Parathyroid adenoma (tissue), 2 donors: ENCODE measurements around the gene CNPY4.

ENCODE experiments used
- H2AFZ ChIP-seq: fragments of 300-600 bp; sonication (generic); one replicate; pipeline ENCODE4 v1.7.0; 2017; ENCODE audit warnings: antibody characterized with exemption, mild to moderate bottlenecking
- H3K27ac ChIP-seq: fragments of 300-600 bp; sonication (generic); one replicate; pipeline ENCODE4 v1.7.0; 2017
- H3K27me3 ChIP-seq: fragments of 300-600 bp; sonication (generic); one replicate; pipeline ENCODE4 v1.7.0; 2017; ENCODE audit warnings: low read length; ENCODE audit not compliant: control insufficient read depth, insufficient read depth
- H3K36me3 ChIP-seq: fragments of 300-600 bp; sonication (generic); one replicate; pipeline ENCODE4 v1.7.0; 2017; ENCODE audit warnings: low read length; ENCODE audit not compliant: control insufficient read depth, insufficient read depth
- H3K4me1 ChIP-seq: fragments of 300-600 bp; sonication (generic); one replicate; pipeline ENCODE4 v1.7.0; 2017; ENCODE audit warnings: control low read depth
- H3K4me2 ChIP-seq: fragments of 300-600 bp; sonication (generic); one replicate; pipeline ENCODE4 v1.7.0; 2017; ENCODE audit warnings: low read length
- H3K4me3 ChIP-seq: fragments of 300-600 bp; sonication (generic); one replicate; pipeline ENCODE4 v1.7.0; 2017; ENCODE audit warnings: low read depth, low read length
- H3K79me2 ChIP-seq: fragments of 300-600 bp; sonication (generic); one replicate; pipeline ENCODE4 v1.7.0; 2017; ENCODE audit warnings: control low read depth
- H3K9ac ChIP-seq: fragments of 300-600 bp; sonication (generic); one replicate; pipeline ENCODE4 v1.7.0; 2017; ENCODE audit warnings: mild to moderate bottlenecking
- H3K9me3 ChIP-seq: fragments of 300-600 bp; sonication (generic); one replicate; pipeline ENCODE4 v1.7.0; 2017; ENCODE audit warnings: low read length; ENCODE audit not compliant: control insufficient read depth
- CTCF ChIP-seq: fragments of 300-600 bp; sonication (generic); IDR thresholded peaks from one replicate; pipeline ENCODE4 v1.7.0; 2017; ENCODE audit warnings: antibody characterized with exemption, mild to moderate bottlenecking
- donor health status: primary hyperparathyroidism.

Gene CNPY4

GRCh38 chr7:100167912-100168323 lies 48.5 kb downstream of the CNPY4 start:
- Histone ChIP-seq H3K9me3 (no peaks in the 10 kb centered on the region), H2AFZ (peak overlapping the region; percentile 84), H3K9ac (no peak overlapping the region), H3K79me2 (no peaks in the 10 kb centered on the region), H3K4me3 (peak overlapping the region; percentile 9), H3K36me3 (no peaks in the 10 kb centered on the region), H3K27ac (no peak overlapping the region), H3K4me2 (peak overlapping the region; percentile 36), H3K4me1 (peaks cover 6% of the 10 kb centered on the region), H3K27me3 (no peaks in the 10 kb centered on the region)
- TF ChIP-seq CTCF: no peak

- Histone ChIP-seq H3K79me2 (no peaks in the 10 kb centered on the region), H3K9me3 (no peaks in the 10 kb centered on the region), H3K27me3 (no peaks in the 10 kb centered on the region), H2AFZ (peak overlapping the region; percentile 84), H3K4me3 (no peak overlapping the region), H3K9ac (no peak overlapping the region), H3K27ac (no peak overlapping the region), H3K36me3 (no peaks in the 10 kb centered on the region), H3K4me2 (no peak overlapping the region), H3K4me1 (peaks cover 6% of the 10 kb centered on the region)
- TF ChIP-seq CTCF: no peak
Observed at GRCh38 chr7:100169147-100169850, 49.9 kb downstream of the CNPY4 start.

GRCh38 chr7:100170101-100170897 lies 50.9 kb downstream of the CNPY4 start:
- H2AFZ ChIP-seq: no peak overlapping the region
- no peaks in the 10 kb centered on the region for H3K27me3 ChIP-seq
- no peak overlapping the region for H3K27ac ChIP-seq
- H3K4me2 ChIP-seq: no peak overlapping the region
- no peak overlapping the region for H3K4me3 ChIP-seq
- H3K9ac ChIP-seq: no peak overlapping the region
- H3K4me1 ChIP-seq: peaks cover 6% of the 10 kb centered on the region
- H3K79me2 ChIP-seq: no peaks in the 10 kb centered on the region
- H3K36me3 ChIP-seq: no peaks in the 10 kb centered on the region
- no peaks in the 10 kb centered on the region for H3K9me3 ChIP-seq
- TF ChIP-seq CTCF: no peak

GRCh38 chr7:100171087-100171681 lies 51.8 kb downstream of the CNPY4 start:
- Histone ChIP-seq H3K27me3 (no peaks in the 10 kb centered on the region), H3K79me2 (no peaks in the 10 kb centered on the region), H3K4me2 (peak overlapping the region; percentile 71), H3K27ac (no peak overlapping the region), H2AFZ (peak overlapping the region; percentile 81), H3K36me3 (no peaks in the 10 kb centered on the region), H3K9me3 (no peaks in the 10 kb centered on the region), H3K4me3 (peak overlapping the region; percentile 46), H3K4me1 (peaks cover 6% of the 10 kb centered on the region), H3K9ac (no peak overlapping the region)
- no peak for TF ChIP-seq CTCF
